A549 (cell line): ENCODE results near the gene NR1D1. TPM values are rescaled to one million over a fixed set of nuclear protein-coding genes. Genes with fewer than 3 reads are reported as not detected.
A peak's percentile ranks its signal among the peaks of the same experiment; 100 is the strongest.
"Not testable (repeated sequence)": the region's sequence is repeated elsewhere in the genome, so short reads cannot be mapped to it uniquely, and the experiment has no call there.

Source experiments
- ATAC-seq, 2 experiments: fragments of 200-7000 bp in 1 of 2; fragments of >200 bp in 1 of 2; cut with Nextera tagmentation in 1 of 2; cut with Tn5 transposase in 1 of 2; 3 replicates each; pipeline versions ENCODE4 v1.8.0 to v1.9.1; 2018 to 2020; ENCODE audit warnings: mild to moderate bottlenecking in 1 of 2, moderate library complexity in 1 of 2
- CTCF ChIA-PET: fragments of 300-600 bp; sonication (Branson Sonifier 250); formaldehyde crosslinking; extraction: SDS; loops from one replicate; lab custom pipeline; 2021; ENCODE audit warnings: antibody characterized with exemption, inconsistent platforms; lab: Yijun Ruan, JAX
- POLR2A ChIA-PET: fragments of 350-600 bp; formaldehyde crosslinking; extraction: SDS; loops from one replicate; lab custom pipeline; 2021; ENCODE audit warnings: antibody characterized with exemption, inconsistent platforms; lab: Yijun Ruan, JAX
- DNase-seq, 2 experiments: peaks; one replicate each; pipeline versions ENCODE4 v3.0.0 to v3.0.0-alpha.2; 2011 to 2016; ENCODE audit warnings: low read depth in 1 of 2, low spot score in 1 of 2
- FAIRE-seq: peaks from 2 replicates; lab custom pipeline; 2011; peaks lifted over from hg19 to GRCh38; lab: Jason Lieb, UNC
- H3K27ac ChIP-seq, 2 experiments: fragments of >200 bp; sonication (Bioruptor Twin); formaldehyde crosslinking; 3 replicates each; pipeline ENCODE4 v1.5.1; 2016 to 2017
- H3K4me1 ChIP-seq: fragments of >200 bp; sonication (Bioruptor Twin); formaldehyde crosslinking; 3 replicates; pipeline ENCODE4 v1.6.1; 2016
- H3K4me2 ChIP-seq: fragments of >200 bp; sonication (Bioruptor Twin); formaldehyde crosslinking; 3 replicates; pipeline ENCODE4 v1.6.1; 2016
- H3K4me3 ChIP-seq: fragments of >200 bp; sonication (Bioruptor Twin); formaldehyde crosslinking; 3 replicates; pipeline ENCODE4 v1.5.1; 2016
- H3K9me3 ChIP-seq: fragments of >200 bp; sonication (Bioruptor Twin); formaldehyde crosslinking; 3 replicates; pipeline ENCODE4 v1.6.1; 2016
- ATOH8 ChIP-seq: fragments of 250-450 bp; sonication (Bioruptor Pico); IDR thresholded peaks from 2 replicates; pipeline ENCODE4 v1.5.0; 2020; ENCODE audit warnings: low read depth, mild to moderate bottlenecking, moderate library complexity
- BHLHE40 ChIP-seq: IDR thresholded peaks from 2 replicates; pipeline ENCODE4 v1.6.1; 2012; ENCODE audit warnings: low read depth, low read length, inconsistent platforms
- CHD2 ChIP-seq: fragments of 150-350 bp; IDR thresholded peaks from 2 replicates; pipeline ENCODE4 v1.6.1; 2014; ENCODE audit warnings: low read length; ENCODE audit not compliant: partially characterized antibody
- CTCF ChIP-seq: fragments of >200 bp; sonication (Bioruptor Twin); formaldehyde crosslinking; IDR thresholded peaks from 3 replicates; pipeline ENCODE4 v1.5.1; 2016
- ELK1 ChIP-seq: fragments of 150-350 bp; IDR thresholded peaks from 2 replicates; pipeline ENCODE4 v1.6.1; 2014; ENCODE audit warnings: low read depth, mild to moderate bottlenecking, low read length
- GATA3 ChIP-seq: IDR thresholded peaks from 2 replicates; pipeline ENCODE4 v1.6.1; 2012; ENCODE audit warnings: borderline replicate concordance
- HES2 ChIP-seq: fragments of >200 bp; sonication (Bioruptor Twin); formaldehyde crosslinking; IDR thresholded peaks from 2 replicates; pipeline ENCODE4 v1.6.1; 2016
- HOXB13 ChIP-seq: fragments of 250-450 bp; sonication (Bioruptor Pico); IDR thresholded peaks from 2 replicates; pipeline ENCODE4 v1.5.0; 2020; ENCODE audit warnings: low read depth, mild to moderate bottlenecking, moderate library complexity
- KDM5A ChIP-seq: fragments of 200-600 bp; sonication (generic); IDR thresholded peaks from 2 replicates; pipeline ENCODE4 v1.6.1; 2016; ENCODE audit warnings: antibody characterized with exemption, mild to moderate bottlenecking
- MYC ChIP-seq: IDR thresholded peaks from 2 replicates; pipeline ENCODE4 v1.6.1; 2012; ENCODE audit warnings: mild to moderate bottlenecking, inconsistent platforms, low read length, improper control_type of control experiment, borderline replicate concordance
- NFE2L2 ChIP-seq: fragments of 150-350 bp; conservative IDR thresholded peaks from 2 replicates; pipeline ENCODE4 v1.6.1; 2014; ENCODE audit warnings: low read length
- PHF8 ChIP-seq: fragments of 200-600 bp; sonication (generic); IDR thresholded peaks from 2 replicates; pipeline ENCODE4 v1.6.1; 2016; ENCODE audit warnings: low read depth, mild to moderate bottlenecking, antibody characterized with exemption, moderate library complexity, borderline replicate concordance
- RARB ChIP-seq: fragments of 250-450 bp; sonication (Bioruptor Pico); IDR thresholded peaks from 2 replicates; pipeline ENCODE4 v1.8.0; 2021; ENCODE audit warnings: mild to moderate bottlenecking, moderate library complexity
- REST ChIP-seq: fragments of 200-600 bp; sonication (generic); IDR thresholded peaks from 2 replicates; pipeline ENCODE4 v1.6.1; 2016; ENCODE audit warnings: antibody characterized with exemption, mild to moderate bottlenecking, moderate library complexity
- TFCP2L1 ChIP-seq: fragments of 250-450 bp; sonication (Bioruptor Pico); IDR thresholded peaks from 2 replicates; pipeline ENCODE4 v1.5.0; 2021; ENCODE audit warnings: mild to moderate bottlenecking
- ZFP36 ChIP-seq: fragments of 450-650 bp; IDR thresholded peaks from 2 replicates; pipeline ENCODE4 v1.6.1; 2014; ENCODE audit warnings: borderline replicate concordance; ENCODE audit not compliant: partially characterized antibody
- whole genome bisulfite sequencing: methylation state at CpG from one replicate; pipeline ENCODE4 v1.1.6; 2017; ENCODE audit errors: missing lambda C conversion rate; 5-methylcytosine and 5-hydroxymethylcytosine counted together
- polyA plus RNA-seq, 4 experiments: library from polyadenylated mRNA; depleted of rRNA in 3 of 4; stranded (reverse); fragments of >200 nt; fragmentation: RNase III in 1 of 4; extraction: RNeasy Plus Mini Kit Qiagen cat#74134 plus additional on column Dnase treatment in 1 of 4; gene quantifications; 2 replicates in 3 of 4; 3 replicates in 1 of 4; pipeline ENCODE4 v1.2.3, GENCODE V29; 2011 to 2017

The NR1D1 gene
- polyA plus RNA-seq, 2 of the 4 experiments (the other 2 are of a cell fraction), result 1.2 to 4.4 TPM

GRCh38 chr17:40145476-40145875 is 45.1 kb upstream of the NR1D1 start:
- H3K4me1 ChIP-seq, result peaks cover 9% of the 10 kb centered on the region; the same call in 2 of the 3 replicates
- FAIRE-seq, result no peak
- no peaks in the 10 kb centered on the region for H3K9me3 ChIP-seq
- no peak for ATAC-seq
- no peak overlapping the region for H3K27ac ChIP-seq
- no peak for DNase-seq
- ChIA-PET POLR2A (no interaction called here), CTCF (interaction anchor here (0.9 to 9.2 kb wide), 3 partner anchors 23 to 48 kb away, joined by 4 to 77 read pairs (median 5); no protein-coding TSS in a partner anchor)
- TF ChIP-seq HOXB13 (CRISPR knock-in tag), result no peak
- TF ChIP-seq NFE2L2, result no peak
- no peak for TF ChIP-seq KDM5A
- TF ChIP-seq TFCP2L1, result no peak
- WGBS, result 92% methylated on average over 3 of the region's 3 CpGs
- H3K4me3 ChIP-seq, result no peak overlapping the region
- H3K4me2 ChIP-seq, result no peak overlapping the region

- H3K27ac ChIP-seq, H3K9me3 ChIP-seq, DNase-seq, H3K4me2 ChIP-seq, FAIRE-seq, ATAC-seq, H3K4me3 ChIP-seq: not testable (repeated sequence)
- CTCF ChIA-PET, result interaction anchor here (0.7 to 9.2 kb wide), 10 partner anchors 9 to 129 kb away, joined by 3 to 77 read pairs (median 4); no protein-coding TSS in a partner anchor
- POLR2A ChIA-PET, result interaction anchor here (0.8 kb wide), 1 partner anchor 9 kb away, joined by 3 read pairs; no protein-coding TSS in a partner anchor
- 91% methylated on average over 3 of the region's 3 CpGs for WGBS
- H3K4me1 ChIP-seq, result peaks cover 16% of the 10 kb centered on the region; the same call in 2 of the 3 replicates
These were observed 42.8 kb upstream of the NR1D1 start for GRCh38 chr17:40143166-40143565.

- peak overlapping the region; percentile 58 for H3K4me3 ChIP-seq
- peak overlapping the region; percentile 85 for H3K4me2 ChIP-seq
- peak; percentile 13 to 36 for ATAC-seq
- TF ChIP-seq ATOH8, result no peak
- no peak for TF ChIP-seq HES2
- TF ChIP-seq ELK1, result no peak
- no peak for TF ChIP-seq TFCP2L1
- no peak for TF ChIP-seq CTCF
- no peak for TF ChIP-seq GATA3
- no peak for TF ChIP-seq BHLHE40
- TF ChIP-seq REST, result no peak
- TF ChIP-seq ZFP36, result no peak
- no peak for TF ChIP-seq PHF8
- no peak for TF ChIP-seq MYC
- TF ChIP-seq RARB (CRISPR knock-in tag), result no peak
- no peak for TF ChIP-seq CHD2
- ChIA-PET CTCF (interaction anchor here (0.6 to 9.2 kb wide), 14 partner anchors 9 to 164 kb away, joined by 3 to 77 read pairs (median 4); partner anchors contain the start of genes CSF3 and MSL1), POLR2A (interaction anchor here (0.6 to 2.5 kb wide), 20 partner anchors 9 to 159 kb away, joined by 3 to 64 read pairs (median 4); partner anchors contain the start of genes MSL1, NR1D1, PSMD3 and THRA)
- no peak for DNase-seq
- peak overlapping the region; percentile 91 to 98 for H3K27ac ChIP-seq
- H3K9me3 ChIP-seq, result no peaks in the 10 kb centered on the region
- 12% methylated on average over 14 of the region's 14 CpGs for WGBS
- peak; percentile 7 for FAIRE-seq
- peaks cover 16% of the 10 kb centered on the region; the same call in 2 of the 3 replicates for H3K4me1 ChIP-seq
These were observed 39.2 kb upstream of the NR1D1 start for GRCh38 chr17:40139566-40140058.
